B cell (primary cell): Measurements from ENCODE around the gene CHMP2B. TPM values are rescaled to one million over a fixed set of nuclear protein-coding genes. Genes with fewer than 3 reads are reported as not detected.

Source experiments
- ATAC-seq: fragments of 200-7000 bp; cut with Tn5 transposase; one replicate; pipeline ENCODE4 v1.10.0; 2021; ENCODE audit warnings: low read depth, mild to moderate bottlenecking, moderate number of reproducible peaks, moderate library complexity
- CTCF ChIA-PET: fragments of 350-600 bp; sonication (Branson Sonifier 250); formaldehyde crosslinking; loops from one replicate; lab custom pipeline; 2021; ENCODE audit warnings: antibody characterized with exemption, inconsistent platforms; lab: Charles Lee
- POLR2A ChIA-PET: fragments of 350-600 bp; sonication (Branson Sonifier 250); formaldehyde crosslinking; loops from one replicate; lab custom pipeline; 2021; ENCODE audit warnings: antibody characterized with exemption; lab: Charles Lee
- DNase-seq: peaks from one replicate; pipeline ENCODE4 v3.0.0; 2013
- H2AFZ ChIP-seq: 2 replicates; pipeline ENCODE4 v1.6.1; 2012; ENCODE audit warnings: mild to moderate bottlenecking, low read depth, low read length; ENCODE audit not compliant: insufficient read depth, poor library complexity, severe bottlenecking
- H3K27ac ChIP-seq, 2 donors: 1 replicate in 1 of 2; 2 replicates in 1 of 2; pipeline ENCODE4 v1.5.1; 2012 to 2013; ENCODE audit warnings: low read length in 2 of 2, mild to moderate bottlenecking in 2 of 2, moderate library complexity in 1 of 2
- H3K27me3 ChIP-seq, 4 experiments: fragments of 200-600 bp in 1 of 4; sonication (generic) in 1 of 4; replicated peaks in 1 of 4; 1 replicate in 2 of 4; 2 replicates in 2 of 4; pipeline versions ENCODE4 v1.6.1 to v1.7.0; 2013 to 2016; ENCODE audit warnings: low read length in 3 of 4, mild to moderate bottlenecking in 2 of 4, mixed read lengths in 1 of 4, moderate library complexity in 1 of 4; ENCODE audit not compliant: insufficient read depth in 4 of 4, control insufficient read depth in 3 of 4; ENCODE audit errors: control extremely low read depth in 1 of 4
- H3K36me3 ChIP-seq, 2 experiments: replicated peaks in 1 of 2; 1 replicate in 1 of 2; 2 replicates in 1 of 2; pipeline versions ENCODE4 v1.6.1 to v1.7.1; 2013; ENCODE audit warnings: low read length in 1 of 2; ENCODE audit not compliant: insufficient read depth in 2 of 2, control insufficient read depth in 1 of 2; ENCODE audit errors: control extremely low read depth in 1 of 2, extremely low read depth in 1 of 2
- H3K4me1 ChIP-seq, 2 donors: fragments of 200-600 bp in 1 of 2; sonication (generic) in 1 of 2; 1 replicate in 1 of 2; 2 replicates in 1 of 2; pipeline versions ENCODE4 v1.5.1 to v1.6.1; 2013 to 2017; ENCODE audit warnings: low read length in 2 of 2; ENCODE audit not compliant: control insufficient read depth in 2 of 2, insufficient read depth in 2 of 2
- H3K4me2 ChIP-seq: replicated peaks from 2 replicates; pipeline ENCODE3; 2012; ENCODE audit warnings: mild to moderate bottlenecking, low read depth, low read length; ENCODE audit not compliant: poor library complexity, severe bottlenecking
- H3K4me3 ChIP-seq, 5 experiments: fragments of 200-600 bp in 1 of 5; sonication (generic) in 1 of 5; 1 replicate in 3 of 5; 2 replicates in 2 of 5; pipeline versions ENCODE4 v1.5.1 to v1.7.0; 2011 to 2016; ENCODE audit warnings: low read length in 4 of 5, mild to moderate bottlenecking in 4 of 5, low read depth in 2 of 5, control low read depth in 1 of 5, moderate library complexity in 1 of 5; ENCODE audit not compliant: insufficient read depth in 1 of 5; ENCODE audit errors: control extremely low read depth in 1 of 5, extremely low read depth in 1 of 5
- H3K79me2 ChIP-seq: fragments of 200-600 bp; sonication (generic); one replicate; pipeline ENCODE4 v1.6.0; 2016; ENCODE audit warnings: low read length; ENCODE audit not compliant: control insufficient read depth, insufficient read depth
- H3K9ac ChIP-seq: fragments of 200-600 bp; sonication (generic); 2 replicates; pipeline ENCODE4 v1.6.1; 2017; ENCODE audit warnings: mild to moderate bottlenecking, low read length, moderate library complexity
- H3K9me3 ChIP-seq, 3 donors: one replicate each; pipeline versions ENCODE4 v1.6.1 to v1.7.1; 2013; ENCODE audit warnings: low read length in 2 of 3; ENCODE audit not compliant: control insufficient read depth in 2 of 3, insufficient read depth in 1 of 3; ENCODE audit errors: control extremely low read depth in 1 of 3
- H4K20me1 ChIP-seq: 2 replicates; pipeline ENCODE4 v1.6.0; 2012; ENCODE audit warnings: mild to moderate bottlenecking, low read length; ENCODE audit not compliant: insufficient read depth, control insufficient read depth, poor library complexity, severe bottlenecking
- H3K27ac Mint-ChIP-seq: one replicate; pipeline ENCODE4 v1.8.0; 2021; ENCODE audit warnings: mixed read lengths
- H3K27me3 Mint-ChIP-seq: one replicate; pipeline ENCODE4 v1.8.0; 2021; ENCODE audit warnings: mixed read lengths
- H3K4me1 Mint-ChIP-seq: one replicate; pipeline ENCODE4 v1.8.0; 2021; ENCODE audit warnings: mixed read lengths
- H3K4me3 Mint-ChIP-seq: one replicate; pipeline ENCODE4 v1.8.0; 2021; ENCODE audit warnings: mixed read lengths
- H3K9me3 Mint-ChIP-seq: one replicate; pipeline ENCODE4 v1.8.0; 2022; ENCODE audit warnings: mixed read lengths; ENCODE audit not compliant: insufficient read depth
- EZH2 ChIP-seq: IDR thresholded peaks from 2 replicates; pipeline ENCODE4 v1.6.1; 2012; ENCODE audit warnings: borderline replicate concordance, low read depth, mild to moderate bottlenecking, moderate library complexity, low read length; ENCODE audit not compliant: insufficient read depth, poor library complexity, severe bottlenecking
- WGBS: methylation state at CpG from one replicate; pipeline ENCODE4 v1.1.5; 2013; ENCODE audit warnings: missing lambda C conversion rate; ENCODE audit not compliant: insufficient coverage; 5-methylcytosine and 5-hydroxymethylcytosine counted together
- intact Hi-C: fragments of 100-400 bp; cut with micrococcal nuclease; formaldehyde crosslinking; loops from one replicate; pipeline ENCODE4 v1.10.0; 2022
- polyA plus RNA-seq: library from polyadenylated mRNA; depleted of rRNA; stranded (reverse); fragments of >200 nt; gene quantifications from 2 replicates; pipeline ENCODE4 v1.2.3, GENCODE V29; 2012
- total RNA-seq, 2 donors: library from RNA; stranded (reverse); fragments of 120-200 nt in 1 of 2; gene quantifications; 1 replicate in 1 of 2; 2 replicates in 1 of 2; pipeline versions ENCODE4 v1.2.3 to v1.2.4, GENCODE V29; 2013 to 2022
- TF ChIP-seq, protein P1 (sequence below): fragments of 200-600 bp; IDR thresholded peaks from one replicate; pipeline ENCODE4 v1.8.0; 2022; ENCODE audit warnings: antibody characterized with exemption, mild to moderate bottlenecking

The CHMP2B gene
- total and polyA plus RNA-seq, 2 donors (not counting 1 experiment from before 2014, with no cell fraction given) = 18.4 to 25.0 TPM

DNA sequence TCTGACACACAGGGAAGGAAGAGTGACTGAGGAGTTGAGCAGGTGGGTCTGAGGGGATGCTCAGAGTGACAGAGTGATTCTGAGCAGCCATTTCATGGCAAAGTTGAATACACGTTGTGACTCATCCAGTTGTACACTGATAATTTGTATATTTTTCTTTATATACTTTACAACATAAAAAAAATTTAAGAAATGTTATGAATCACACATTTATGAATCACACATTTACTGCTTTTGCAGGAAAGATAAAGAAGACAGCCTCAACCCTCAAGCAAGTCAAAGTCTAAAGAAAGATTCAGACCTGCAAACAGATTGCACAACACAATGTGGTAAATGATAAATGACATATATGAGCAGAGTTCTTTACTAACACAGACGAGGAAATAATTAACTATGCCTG lies 21.0 kb upstream of the CHMP2B start:
- Histone ChIP-seq H2AFZ (no peak overlapping the region), H3K4me2 (no peak overlapping the region), H3K36me3 (no peaks in the 10 kb centered on the region), H3K9me3 (no peaks in the 10 kb centered on the region), H3K79me2 (no peaks in the 10 kb centered on the region), H4K20me1 (no peaks in the 10 kb centered on the region), H3K27me3 (no peaks in the 10 kb centered on the region), H3K9ac (no peak overlapping the region), H3K4me3 (no peak overlapping the region), H3K27ac (no peak overlapping the region), H3K4me1 (no peaks in the 10 kb centered on the region)
- Mint-ChIP-seq H3K27ac (no peak overlapping the region), H3K4me1 (no peaks in the 10 kb centered on the region), H3K9me3 (no peaks in the 10 kb centered on the region), H3K4me3 (no peak overlapping the region), H3K27me3 (peaks cover 10% of the 10 kb centered on the region)
- ChIA-PET POLR2A (no interaction called here), CTCF (no interaction called here)
- intact Hi-C loops = no loop called here
- DNase-seq (no peak), ATAC-seq (no peak)
- TF ChIP-seq EZH2 = no peak
- TF ChIP-seq, protein P1, sequence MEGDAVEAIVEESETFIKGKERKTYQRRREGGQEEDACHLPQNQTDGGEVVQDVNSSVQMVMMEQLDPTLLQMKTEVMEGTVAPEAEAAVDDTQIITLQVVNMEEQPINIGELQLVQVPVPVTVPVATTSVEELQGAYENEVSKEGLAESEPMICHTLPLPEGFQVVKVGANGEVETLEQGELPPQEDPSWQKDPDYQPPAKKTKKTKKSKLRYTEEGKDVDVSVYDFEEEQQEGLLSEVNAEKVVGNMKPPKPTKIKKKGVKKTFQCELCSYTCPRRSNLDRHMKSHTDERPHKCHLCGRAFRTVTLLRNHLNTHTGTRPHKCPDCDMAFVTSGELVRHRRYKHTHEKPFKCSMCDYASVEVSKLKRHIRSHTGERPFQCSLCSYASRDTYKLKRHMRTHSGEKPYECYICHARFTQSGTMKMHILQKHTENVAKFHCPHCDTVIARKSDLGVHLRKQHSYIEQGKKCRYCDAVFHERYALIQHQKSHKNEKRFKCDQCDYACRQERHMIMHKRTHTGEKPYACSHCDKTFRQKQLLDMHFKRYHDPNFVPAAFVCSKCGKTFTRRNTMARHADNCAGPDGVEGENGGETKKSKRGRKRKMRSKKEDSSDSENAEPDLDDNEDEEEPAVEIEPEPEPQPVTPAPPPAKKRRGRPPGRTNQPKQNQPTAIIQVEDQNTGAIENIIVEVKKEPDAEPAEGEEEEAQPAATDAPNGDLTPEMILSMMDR = no peak
- WGBS = no CpG with 5 or more reads among the region's 2 CpGs

- no peaks in the 10 kb centered on the region for H3K4me1 Mint-ChIP-seq
- no peak for DNase-seq
- POLR2A ChIA-PET = no interaction called here
- H3K27me3 Mint-ChIP-seq = peaks cover 11% of the 10 kb centered on the region
- Histone ChIP-seq H4K20me1 (no peaks in the 10 kb centered on the region), H3K4me2 (no peak overlapping the region), H3K79me2 (no peaks in the 10 kb centered on the region), H3K27ac (no peak overlapping the region), H3K4me3 (no peak overlapping the region), H3K9ac (no peak overlapping the region), H3K9me3 (no peaks in the 10 kb centered on the region), H2AFZ (no peak overlapping the region), H3K27me3 (no peaks in the 10 kb centered on the region), H3K4me1 (no peaks in the 10 kb centered on the region), H3K36me3 (no peaks in the 10 kb centered on the region)
- no peak for ATAC-seq
- no peaks in the 10 kb centered on the region for H3K9me3 Mint-ChIP-seq
- WGBS = no CpG with 5 or more reads among the region's 1 CpG
- CTCF ChIA-PET = no interaction called here
- TF ChIP-seq, protein P1 = no peak
- TF ChIP-seq EZH2 = no peak
- no peak overlapping the region for H3K27ac Mint-ChIP-seq
- H3K4me3 Mint-ChIP-seq = no peak overlapping the region
- intact Hi-C loops = no loop called here
Measured at GRCh38 chr3:87206635-87207034, 20.5 kb upstream of the CHMP2B start.
